Activated naive CD8-positive, alpha-beta T cell treated with anti-CD3 and anti-CD28 coated beads, Interleukin-2, amount 50 U/mL, for 24 hours (primary cell): ENCODE measurements around the gene IL36A.

Experiments used
- ATAC-seq: fragments of 150-1000 bp; cut with Tn5 transposase; one replicate; pipeline ENCODE4 v1.10.0; 2021
- DNase-seq: peaks from one replicate; pipeline ENCODE4 v3.0.0; 2021
- H3K27ac Mint-ChIP-seq: one replicate; pipeline ENCODE4 v1.8.0; 2021; ENCODE audit warnings: mild to moderate bottlenecking, mixed read lengths
- H3K27me3 Mint-ChIP-seq: one replicate; pipeline ENCODE4 v1.8.0; 2021; ENCODE audit warnings: mixed read lengths
- H3K36me3 Mint-ChIP-seq: one replicate; pipeline ENCODE4 v1.8.0; 2021; ENCODE audit warnings: low read depth, mixed read lengths
- H3K4me1 Mint-ChIP-seq: one replicate; pipeline ENCODE4 v1.8.0; 2021; ENCODE audit warnings: mixed read lengths
- H3K4me3 Mint-ChIP-seq: one replicate; pipeline ENCODE4 v1.8.0; 2021; ENCODE audit warnings: mild to moderate bottlenecking, moderate library complexity, mixed read lengths
- H3K9me3 Mint-ChIP-seq: one replicate; pipeline ENCODE4 v1.8.0; 2021; ENCODE audit warnings: mixed read lengths

Gene IL36A

GRCh38 chr2:113005030-113005509 lies at the start of gene IL36A:
TSS of gene IL36A (plus strand) at chr2:113005459. CDS start at chr2:113005872, 413 bp downstream.
- DNase-seq (no peak), ATAC-seq (no peak)
- Mint-ChIP-seq H3K36me3 (peaks cover 12% of the 10 kb centered on the region), H3K27ac (no peak within 1 kb of the TSS), H3K4me1 (no peaks in the 10 kb centered on the region), H3K27me3 (no peaks in the 10 kb centered on the region), H3K9me3 (peaks cover 17% of the 10 kb centered on the region), H3K4me3 (no peak within 1 kb of the TSS)

- ATAC-seq (no peak), DNase-seq (no peak)
- Mint-ChIP-seq H3K4me1 (no peaks in the 10 kb centered on the region), H3K4me3 (no peak overlapping the region), H3K27ac (no peak overlapping the region), H3K36me3 (no peaks in the 10 kb centered on the region), H3K9me3 (no peaks in the 10 kb centered on the region), H3K27me3 (peaks cover 5% of the 10 kb centered on the region)
Measured at GRCh38 chr2:112957511-112957910, 47.7 kb upstream of the IL36A start.

- Mint-ChIP-seq H3K9me3 (no peaks in the 10 kb centered on the region), H3K27me3 (no peaks in the 10 kb centered on the region), H3K4me1 (no peaks in the 10 kb centered on the region), H3K36me3 (no peaks in the 10 kb centered on the region), H3K27ac (no peak overlapping the region), H3K4me3 (no peak overlapping the region)
- ATAC-seq, result peak; percentile 86
- peak; percentile 21 for DNase-seq
Measured at GRCh38 chr2:112958428-112959108, 46.7 kb upstream of the IL36A start.

GRCh38 chr2:112959109-112959812 lies 46.0 kb upstream of the IL36A start:
- H3K9me3 Mint-ChIP-seq, result no peaks in the 10 kb centered on the region
- H3K4me1 Mint-ChIP-seq, result no peaks in the 10 kb centered on the region
- H3K27ac Mint-ChIP-seq, result no peak overlapping the region
- no peaks in the 10 kb centered on the region for H3K27me3 Mint-ChIP-seq
- H3K36me3 Mint-ChIP-seq, result no peaks in the 10 kb centered on the region
- no peak overlapping the region for H3K4me3 Mint-ChIP-seq
- DNase-seq, result no peak
- ATAC-seq, result no peak

- DNase-seq, result no peak
- no peak overlapping the region for H3K27ac Mint-ChIP-seq
- no peaks in the 10 kb centered on the region for H3K9me3 Mint-ChIP-seq
- H3K36me3 Mint-ChIP-seq, result no peaks in the 10 kb centered on the region
- no peaks in the 10 kb centered on the region for H3K4me1 Mint-ChIP-seq
- H3K4me3 Mint-ChIP-seq, result no peak overlapping the region
- ATAC-seq, result no peak
- no peaks in the 10 kb centered on the region for H3K27me3 Mint-ChIP-seq
Measured at GRCh38 chr2:112960230-112960825, 44.9 kb upstream of the IL36A start.

GRCh38 chr2:112962308-112963175 lies 42.7 kb upstream of the IL36A start:
- H3K27me3 Mint-ChIP-seq, result no peaks in the 10 kb centered on the region
- H3K36me3 Mint-ChIP-seq, result no peaks in the 10 kb centered on the region
- ATAC-seq (no peak), DNase-seq (no peak)
- H3K4me3 Mint-ChIP-seq, result no peak overlapping the region
- no peak overlapping the region for H3K27ac Mint-ChIP-seq
- H3K9me3 Mint-ChIP-seq, result no peaks in the 10 kb centered on the region
- H3K4me1 Mint-ChIP-seq, result no peaks in the 10 kb centered on the region

- ATAC-seq (no peak), DNase-seq (no peak)
- H3K4me1 Mint-ChIP-seq, result peaks cover 6% of the 10 kb centered on the region
- no peaks in the 10 kb centered on the region for H3K36me3 Mint-ChIP-seq
- no peaks in the 10 kb centered on the region for H3K27me3 Mint-ChIP-seq
- H3K9me3 Mint-ChIP-seq, result no peaks in the 10 kb centered on the region
- no peak overlapping the region for H3K4me3 Mint-ChIP-seq
- no peak overlapping the region for H3K27ac Mint-ChIP-seq
Measured at GRCh38 chr2:112967023-112967422, 38.2 kb upstream of the IL36A start.

- ATAC-seq (peak; percentile 82), DNase-seq (no peak)
- Mint-ChIP-seq H3K4me1 (peaks cover 20% of the 10 kb centered on the region), H3K9me3 (no peaks in the 10 kb centered on the region), H3K27ac (no peak overlapping the region), H3K4me3 (no peak overlapping the region), H3K36me3 (no peaks in the 10 kb centered on the region), H3K27me3 (no peaks in the 10 kb centered on the region)
Measured at GRCh38 chr2:112972423-112973086, 32.7 kb upstream of the IL36A start.

- H3K4me3 Mint-ChIP-seq, result no peak overlapping the region
- no peak overlapping the region for H3K27ac Mint-ChIP-seq
- DNase-seq, result no peak
- H3K36me3 Mint-ChIP-seq, result no peaks in the 10 kb centered on the region
- no peak for ATAC-seq
- H3K9me3 Mint-ChIP-seq, result no peaks in the 10 kb centered on the region
- H3K4me1 Mint-ChIP-seq, result peaks cover 26% of the 10 kb centered on the region
- H3K27me3 Mint-ChIP-seq, result no peaks in the 10 kb centered on the region
Measured at GRCh38 chr2:112973156-112973555, 32.1 kb upstream of the IL36A start.

- peaks cover 14% of the 10 kb centered on the region for H3K4me1 Mint-ChIP-seq
- ATAC-seq (no peak), DNase-seq (no peak)
- H3K9me3 Mint-ChIP-seq, result no peaks in the 10 kb centered on the region
- no peak within 1 kb of the TSS for H3K4me3 Mint-ChIP-seq
- no peaks in the 10 kb centered on the region for H3K27me3 Mint-ChIP-seq
- no peaks in the 10 kb centered on the region for H3K36me3 Mint-ChIP-seq
- H3K27ac Mint-ChIP-seq, result no peak within 1 kb of the TSS
Measured at GRCh38 chr2:112977559-112978056, 27.7 kb upstream of the IL36A start, which contains the start of gene IL36G. TSS of gene IL36G (plus strand) at chr2:112978006. CDS start at chr2:112978639, 633 bp downstream.

GRCh38 chr2:112979731-112980130 lies 25.5 kb upstream of the IL36A start:
- Mint-ChIP-seq H3K4me1 (peaks cover 14% of the 10 kb centered on the region), H3K27ac (no peak overlapping the region)

GRCh38 chr2:112980537-112980936 lies 24.7 kb upstream of the IL36A start:
- Mint-ChIP-seq H3K4me3 (peak overlapping the region; percentile 39), H3K27ac (peak overlapping the region; percentile 79), H3K27me3 (no peaks in the 10 kb centered on the region), H3K4me1 (peaks cover 22% of the 10 kb centered on the region), H3K9me3 (no peaks in the 10 kb centered on the region), H3K36me3 (no peaks in the 10 kb centered on the region)
- no peak for ATAC-seq
- DNase-seq, result no peak

More at GRCh38 chr2:112979731-112980130, 25.5 kb upstream of the IL36A start:
- ATAC-seq (no peak), DNase-seq (no peak)
- no peaks in the 10 kb centered on the region for H3K9me3 Mint-ChIP-seq
- no peaks in the 10 kb centered on the region for H3K36me3 Mint-ChIP-seq
- no peaks in the 10 kb centered on the region for H3K27me3 Mint-ChIP-seq
- no peak overlapping the region for H3K4me3 Mint-ChIP-seq

- peaks cover 14% of the 10 kb centered on the region for H3K9me3 Mint-ChIP-seq
- DNase-seq (no peak), ATAC-seq (peak; percentile 87)
- no peaks in the 10 kb centered on the region for H3K36me3 Mint-ChIP-seq
- no peak overlapping the region for H3K4me3 Mint-ChIP-seq
- peaks cover 20% of the 10 kb centered on the region for H3K4me1 Mint-ChIP-seq
- H3K27ac Mint-ChIP-seq, result peak overlapping the region; percentile 22
- H3K27me3 Mint-ChIP-seq, result no peaks in the 10 kb centered on the region
Measured at GRCh38 chr2:112985090-112985489, 20.2 kb upstream of the IL36A start.
